Mucosa of rectum (tissue), 2 donors: ENCODE measurements around the gene TXNRD2.

Source experiments
- H3K27ac ChIP-seq, 2 donors: one replicate each; pipeline ENCODE4 v1.7.0; 2013; ENCODE audit warnings: inconsistent platforms in 2 of 2, low read depth in 2 of 2, low read length in 2 of 2
- H3K27me3 ChIP-seq, 2 donors: one replicate each; pipeline ENCODE4 v1.7.0; 2013; ENCODE audit warnings: low read length in 2 of 2; ENCODE audit not compliant: control insufficient read depth in 2 of 2, insufficient read depth in 2 of 2
- H3K36me3 ChIP-seq, 2 donors: one replicate each; pipeline ENCODE4 v1.7.0; 2013; ENCODE audit warnings: low read length in 2 of 2; ENCODE audit not compliant: control insufficient read depth in 2 of 2, insufficient read depth in 2 of 2
- H3K4me1 ChIP-seq, 2 donors: one replicate each; pipeline ENCODE4 v1.7.0; 2013; ENCODE audit warnings: low read length in 2 of 2, mild to moderate bottlenecking in 1 of 2; ENCODE audit not compliant: control insufficient read depth in 2 of 2, insufficient read depth in 2 of 2
- H3K4me3 ChIP-seq, 2 donors: one replicate each; pipeline ENCODE4 v1.7.0; 2013; ENCODE audit warnings: low read length in 2 of 2
- H3K9ac ChIP-seq, 2 donors: one replicate each; pipeline ENCODE4 v1.7.0; 2013; ENCODE audit warnings: low read length in 2 of 2, low read depth in 1 of 2, mild to moderate bottlenecking in 1 of 2
- H3K9me3 ChIP-seq, 2 donors: one replicate each; pipeline ENCODE4 v1.7.0; 2013; ENCODE audit warnings: low read length in 2 of 2; ENCODE audit not compliant: control insufficient read depth in 2 of 2
- donor health status: healthy.
- donor health status: Normal muscosa, but diverticular disease.

Gene TXNRD2

DNA sequence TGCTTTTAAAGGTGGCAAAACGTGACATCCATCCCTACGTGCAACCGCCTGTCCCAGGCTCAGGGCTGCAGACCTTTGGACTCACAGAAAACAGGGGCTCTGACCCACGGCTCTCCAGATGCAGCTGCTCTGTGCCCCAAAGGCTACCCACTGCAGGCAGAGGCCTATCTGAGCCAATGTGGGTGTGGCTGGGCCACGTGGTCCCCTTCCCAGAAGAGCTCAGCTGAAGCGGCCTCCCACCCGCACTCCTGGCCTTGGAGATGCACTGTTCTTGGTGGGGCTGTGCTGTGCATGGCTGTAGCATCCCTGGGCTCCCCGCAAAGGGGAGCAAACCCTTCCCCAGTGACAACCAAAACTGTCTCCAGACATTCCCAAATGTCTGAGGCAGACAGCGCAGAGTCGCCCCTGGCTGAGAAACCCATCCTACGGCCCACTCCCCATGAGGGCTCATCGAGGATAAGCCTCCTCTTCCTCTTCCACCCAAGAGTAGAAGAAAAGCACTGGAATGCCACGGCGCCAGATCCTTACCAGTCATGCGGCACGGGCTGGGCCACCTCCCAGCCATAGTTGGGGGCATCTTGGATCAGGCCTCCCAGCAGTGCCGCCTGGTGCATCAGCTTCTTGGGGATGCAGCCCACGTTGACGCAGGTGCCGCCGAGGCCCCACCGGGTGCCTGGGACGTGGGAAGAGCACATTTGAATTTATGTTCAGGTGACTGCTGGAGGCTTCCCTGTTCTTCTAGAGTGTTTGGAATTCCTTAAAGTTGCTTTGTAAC is 23.1 kb downstream of the TXNRD2 start:
- Histone ChIP-seq H3K27ac (no peak overlapping the region), H3K4me1 (no peaks in the 10 kb centered on the region), H3K4me3 (no peak overlapping the region), H3K36me3 (peaks cover 35 to 41% of the 10 kb centered on the region in 2 donors), H3K9me3 (no peaks in the 10 kb centered on the region), H3K9ac (no peak overlapping the region), H3K27me3 (no peaks in the 10 kb centered on the region)

DNA sequence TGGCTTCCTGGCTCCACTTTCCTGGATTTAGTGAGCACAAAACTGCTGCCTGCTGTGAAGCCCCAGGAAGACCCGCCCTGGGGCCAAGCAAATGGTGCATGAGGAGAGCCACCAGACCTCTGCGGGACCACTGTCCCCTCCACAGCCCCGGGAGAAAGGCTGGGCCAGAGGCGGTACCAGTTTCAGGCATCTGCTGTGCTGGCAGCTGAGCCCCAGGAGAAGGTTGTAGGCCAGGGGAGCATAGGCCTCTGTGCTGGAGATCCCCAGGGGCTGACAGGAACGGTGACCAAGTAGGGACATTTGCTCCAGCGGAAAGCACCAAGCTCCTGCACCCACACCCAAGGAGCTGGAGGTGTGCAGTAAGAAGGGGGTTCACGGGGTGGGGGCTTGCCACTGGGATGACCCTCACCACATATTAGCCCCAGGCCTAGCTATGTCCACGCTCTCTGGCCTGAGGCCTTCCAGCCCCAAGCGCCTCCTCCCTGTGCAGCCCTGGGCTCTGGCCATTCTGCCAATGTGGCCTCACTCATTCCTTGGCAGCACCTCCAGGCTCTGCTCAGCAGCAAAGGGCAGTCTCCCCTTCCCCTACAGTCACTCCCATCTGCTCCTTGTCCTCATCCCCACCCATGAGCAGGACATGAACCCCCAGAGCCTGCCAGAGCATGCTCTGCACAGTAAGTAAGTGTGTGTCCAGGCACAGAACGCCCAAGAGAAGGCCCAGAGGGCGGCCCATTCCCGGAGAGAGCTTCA is 24.1 kb downstream of the TXNRD2 start:
- Histone ChIP-seq H3K4me3 (no peak overlapping the region), H3K9me3 (no peaks in the 10 kb centered on the region), H3K27ac (no peak overlapping the region), H3K9ac (no peak overlapping the region), H3K27me3 (no peaks in the 10 kb centered on the region), H3K36me3 (peaks cover 37 to 45% of the 10 kb centered on the region in 2 donors), H3K4me1 (no peaks in the 10 kb centered on the region)

DNA sequence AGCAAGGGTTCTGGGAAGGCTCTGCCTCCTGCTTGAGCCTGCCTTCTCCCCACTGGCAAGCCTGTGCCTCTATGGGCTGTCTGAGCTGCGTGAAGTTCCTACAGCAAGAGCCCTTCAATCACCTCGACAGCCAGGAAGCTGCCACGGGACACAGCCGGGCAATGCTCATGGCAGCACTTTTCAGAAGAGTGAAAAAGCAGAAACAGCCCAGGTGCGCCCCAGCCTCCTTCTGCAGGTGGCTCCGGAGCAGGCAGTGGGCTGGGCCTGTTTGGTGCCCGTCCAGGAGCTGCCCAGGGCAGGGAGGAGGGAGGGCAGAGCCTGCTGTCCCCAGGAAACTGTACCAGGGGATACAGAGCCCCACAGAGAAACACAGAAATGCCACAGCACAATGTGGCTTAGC is 24.7 kb downstream of the TXNRD2 start:
- Histone ChIP-seq H3K4me1 (no peaks in the 10 kb centered on the region), H3K9me3 (no peaks in the 10 kb centered on the region), H3K9ac (no peak overlapping the region), H3K4me3 (no peak overlapping the region), H3K27ac (no peak overlapping the region), H3K27me3 (no peaks in the 10 kb centered on the region), H3K36me3 (peaks cover 37 to 48% of the 10 kb centered on the region in 2 donors)

DNA sequence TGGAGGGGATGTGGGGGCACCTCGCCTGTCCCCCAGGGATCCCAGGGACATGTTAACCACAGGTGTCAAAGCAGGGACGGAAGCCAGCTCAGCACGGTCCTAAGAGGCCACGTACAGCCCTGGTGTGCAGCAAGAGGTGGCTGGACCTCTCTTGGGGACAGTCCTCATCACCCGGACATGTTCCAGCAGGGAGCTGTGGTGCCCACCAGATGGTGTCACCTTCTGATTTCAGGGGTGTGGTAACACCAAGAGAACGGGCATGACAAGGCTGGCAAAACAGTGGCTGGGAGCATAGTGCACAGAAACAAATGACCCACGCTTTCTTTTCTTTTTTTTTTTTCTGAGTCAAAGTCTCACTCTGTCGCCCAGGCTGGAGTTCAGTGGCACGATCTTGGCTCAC is 25.6 kb downstream of the TXNRD2 start:
- Histone ChIP-seq H3K4me3 (no peak overlapping the region), H3K9me3 (no peaks in the 10 kb centered on the region), H3K9ac (no peak overlapping the region), H3K27me3 (no peaks in the 10 kb centered on the region), H3K27ac (no peak overlapping the region), H3K36me3 (peaks cover 37 to 48% of the 10 kb centered on the region in 2 donors), H3K4me1 (no peaks in the 10 kb centered on the region)

DNA sequence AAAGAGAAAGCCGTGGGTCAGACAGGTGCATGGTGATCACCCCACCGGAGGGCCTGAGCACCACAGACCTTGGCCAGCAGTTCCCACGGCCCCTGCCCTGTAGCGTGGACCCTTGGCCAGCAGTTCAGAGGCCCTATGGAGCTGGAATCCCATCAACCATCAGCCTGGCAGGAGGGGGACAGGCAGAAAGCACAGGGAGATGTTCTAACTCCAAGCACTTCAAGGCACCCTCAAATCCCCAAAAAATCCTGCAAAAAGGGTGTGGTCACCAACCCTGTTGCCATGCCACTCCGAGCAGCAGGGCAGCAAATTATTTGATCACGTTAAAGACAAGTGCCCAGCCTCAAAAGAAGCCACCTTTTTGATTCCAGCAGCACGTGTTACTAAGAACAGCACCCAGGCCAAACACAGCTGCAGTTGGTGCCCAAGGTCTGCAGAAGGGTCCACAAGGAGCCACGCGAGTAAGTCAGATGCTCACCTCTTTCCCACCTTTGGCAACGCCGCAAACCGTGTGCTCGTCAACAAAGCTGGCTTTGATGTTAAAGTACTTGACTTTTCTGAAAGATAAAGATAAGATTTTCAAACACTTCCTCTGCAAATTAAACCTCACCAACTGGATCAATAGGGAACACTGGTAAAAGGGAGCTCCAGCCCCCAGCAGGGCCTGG is 26.2 kb downstream of the TXNRD2 start:
- no peaks in the 10 kb centered on the region for H3K27me3 ChIP-seq
- H3K27ac ChIP-seq = no peak overlapping the region
- H3K4me3 ChIP-seq = no peak overlapping the region
- H3K9me3 ChIP-seq = no peaks in the 10 kb centered on the region
- H3K9ac ChIP-seq = no peak overlapping the region
- peaks cover 37 to 48% of the 10 kb centered on the region in 2 donors for H3K36me3 ChIP-seq
- H3K4me1 ChIP-seq = no peaks in the 10 kb centered on the region

DNA sequence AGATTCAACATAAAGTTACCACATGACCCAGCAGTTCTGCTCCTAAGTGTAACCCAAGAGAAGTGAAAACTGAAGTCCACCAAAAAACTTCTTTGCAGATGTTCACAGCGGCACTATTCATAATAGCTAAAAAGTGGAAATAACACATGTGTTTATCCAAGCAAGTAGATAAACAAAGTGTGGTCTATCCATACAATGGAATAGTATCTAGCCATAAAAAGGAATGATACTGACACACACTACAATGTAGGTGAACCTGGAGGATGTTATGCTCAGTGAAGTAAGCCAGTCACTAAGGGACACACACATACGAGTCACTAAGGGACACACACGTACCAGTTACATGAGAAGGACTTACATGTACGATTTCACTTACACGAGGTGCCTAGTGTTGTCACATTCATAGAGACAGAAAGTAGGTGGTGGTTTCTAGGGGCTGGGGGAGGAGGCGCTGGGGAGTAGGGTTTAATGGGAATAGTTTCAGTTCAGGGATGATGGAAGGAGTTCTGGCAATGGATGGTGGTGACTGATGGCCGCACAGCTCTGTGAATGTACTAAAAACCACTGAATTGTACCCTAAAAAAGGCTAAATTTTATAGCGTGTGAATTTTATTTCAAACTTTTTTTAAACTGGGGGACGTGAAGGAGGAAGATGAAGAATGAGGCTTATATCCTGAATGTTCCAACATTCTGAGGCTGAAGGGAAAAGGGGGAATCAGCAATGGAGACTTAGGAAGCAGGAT is 27.2 kb downstream of the TXNRD2 start:
- peaks cover 37 to 48% of the 10 kb centered on the region in 2 donors for H3K36me3 ChIP-seq

DNA sequence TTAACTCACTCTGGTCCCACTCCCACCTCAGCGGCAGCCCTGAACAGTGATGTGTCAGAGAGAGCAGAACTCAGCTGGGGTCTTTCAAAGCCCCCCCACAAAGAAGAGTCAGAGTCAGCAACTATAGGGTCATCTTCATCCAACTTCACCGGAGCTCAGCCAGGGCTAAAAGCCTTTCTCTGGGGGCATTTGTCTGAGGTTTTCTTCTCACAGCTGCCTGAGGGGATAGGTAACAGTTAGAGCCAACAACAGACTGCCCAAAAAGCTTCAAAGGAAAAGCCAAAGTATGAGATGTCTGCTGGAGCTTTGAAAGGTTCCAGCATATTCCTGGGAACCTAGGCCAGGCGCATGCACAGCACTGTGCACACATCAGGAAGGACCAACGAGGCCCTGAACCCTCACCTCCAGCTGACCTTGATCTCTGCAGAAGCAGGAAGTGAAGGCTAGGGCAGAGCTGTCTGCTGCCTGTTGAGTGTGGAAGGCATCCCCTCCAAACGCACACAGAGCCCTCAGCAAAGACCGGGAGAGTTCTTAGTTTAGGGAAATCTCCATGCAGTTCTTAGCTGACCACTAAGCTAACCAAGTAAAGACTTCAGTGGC is 28.2 kb downstream of the TXNRD2 start:
- Histone ChIP-seq H3K9ac (no peak overlapping the region), H3K27ac (no peak overlapping the region), H3K9me3 (no peaks in the 10 kb centered on the region), H3K4me3 (no peak overlapping the region), H3K4me1 (peaks cover 0 to 2% of the 10 kb centered on the region in 2 donors), H3K27me3 (no peaks in the 10 kb centered on the region), H3K36me3 (peaks cover 37 to 46% of the 10 kb centered on the region in 2 donors)

More for the DNA sequence above, 27.2 kb downstream of the TXNRD2 start:
- no peak overlapping the region for H3K9ac ChIP-seq
- H3K27ac ChIP-seq = no peak overlapping the region
- H3K4me3 ChIP-seq = no peak overlapping the region
- no peaks in the 10 kb centered on the region for H3K9me3 ChIP-seq
- peaks cover 0 to 2% of the 10 kb centered on the region in 2 donors for H3K4me1 ChIP-seq
- H3K27me3 ChIP-seq = no peaks in the 10 kb centered on the region

DNA sequence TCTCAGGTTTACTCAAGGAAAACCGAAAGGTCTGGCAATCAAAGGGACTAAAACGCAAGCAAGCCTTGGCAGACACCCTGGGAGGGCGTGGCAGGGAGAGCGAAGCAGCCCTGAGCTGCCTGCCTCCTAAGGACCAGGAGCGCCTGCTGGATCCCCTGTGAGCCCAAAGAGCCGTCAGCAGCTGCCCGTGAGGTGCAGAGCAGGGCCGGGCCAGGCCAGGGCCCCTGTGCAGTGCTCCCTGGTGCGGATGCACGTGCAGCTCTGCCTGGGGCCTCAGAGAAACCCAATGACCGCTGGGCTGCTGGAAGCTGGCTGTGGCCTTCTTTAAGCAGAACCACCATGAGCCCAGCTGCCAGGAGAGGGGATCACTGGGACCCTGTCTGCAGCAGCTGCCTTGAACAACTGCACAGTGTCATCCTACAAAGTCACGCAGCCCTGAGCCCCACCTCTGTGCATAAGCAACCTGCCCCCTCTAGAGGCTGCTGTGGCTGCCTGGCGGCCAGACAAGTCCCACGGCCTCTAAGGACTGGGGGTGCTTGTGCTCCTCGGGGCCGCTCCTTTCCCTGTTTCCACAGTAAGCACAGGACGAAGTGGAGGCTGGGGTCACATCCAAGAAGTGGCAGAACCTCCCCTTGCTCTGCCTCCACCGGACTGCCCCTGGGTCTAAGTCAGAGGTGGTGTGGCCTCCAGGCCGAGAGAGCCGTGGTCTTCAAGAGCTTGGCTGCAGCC is 29.2 kb downstream of the TXNRD2 start:
- H3K36me3 ChIP-seq = peaks cover 31 to 37% of the 10 kb centered on the region in 2 donors
- H3K9ac ChIP-seq = no peak overlapping the region
- H3K27me3 ChIP-seq = no peaks in the 10 kb centered on the region
- peaks cover 0 to 2% of the 10 kb centered on the region in 2 donors for H3K4me1 ChIP-seq
- H3K27ac ChIP-seq = no peak overlapping the region
- H3K4me3 ChIP-seq = no peak overlapping the region
- H3K9me3 ChIP-seq = no peaks in the 10 kb centered on the region
